ENCODE measurements around the gene SUPT5H. TPM values are rescaled to one million over a fixed set of nuclear protein-coding genes. Genes with fewer than 3 reads are reported as not detected.

SUPT5H gene
- total RNA-seq, 1 donor, result 80.7 TPM

DNA sequence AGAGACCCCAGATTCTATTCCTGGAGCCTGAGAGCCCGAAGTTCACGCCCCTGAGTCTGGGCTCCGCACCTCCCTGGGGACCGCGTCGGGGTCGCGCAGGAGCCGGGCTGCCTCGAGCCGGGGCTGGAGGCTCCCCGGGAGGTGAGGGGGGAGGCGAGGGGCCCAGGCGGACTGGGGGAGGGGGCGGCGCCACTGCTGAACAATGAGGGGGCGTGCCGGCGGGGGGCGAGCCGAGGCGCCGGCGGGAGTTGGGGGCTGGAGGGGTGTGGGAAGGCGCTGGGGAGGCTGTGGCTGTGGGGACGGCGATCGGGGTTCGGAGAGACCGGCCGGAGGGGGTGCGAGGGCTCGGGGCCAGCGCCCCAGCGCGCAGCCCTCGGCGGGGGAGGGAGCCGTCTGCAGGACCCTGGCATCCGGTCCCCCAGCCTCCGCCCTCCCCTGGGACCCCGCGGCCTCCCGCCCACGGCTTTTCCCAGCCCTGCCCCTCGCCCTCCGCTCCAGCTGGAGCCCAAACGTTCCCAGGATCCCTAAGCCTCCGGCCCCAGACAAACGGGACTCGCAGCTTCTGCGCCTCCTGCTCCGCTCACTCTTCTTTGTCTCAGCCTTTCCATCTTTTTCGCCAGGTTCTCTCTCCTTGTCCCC is 32.0 kb upstream of the SUPT5H start:
- peak; percentile 70 for DNase-seq (ENCODE audit: low read depth)
- TF ChIP-seq, protein P1, sequence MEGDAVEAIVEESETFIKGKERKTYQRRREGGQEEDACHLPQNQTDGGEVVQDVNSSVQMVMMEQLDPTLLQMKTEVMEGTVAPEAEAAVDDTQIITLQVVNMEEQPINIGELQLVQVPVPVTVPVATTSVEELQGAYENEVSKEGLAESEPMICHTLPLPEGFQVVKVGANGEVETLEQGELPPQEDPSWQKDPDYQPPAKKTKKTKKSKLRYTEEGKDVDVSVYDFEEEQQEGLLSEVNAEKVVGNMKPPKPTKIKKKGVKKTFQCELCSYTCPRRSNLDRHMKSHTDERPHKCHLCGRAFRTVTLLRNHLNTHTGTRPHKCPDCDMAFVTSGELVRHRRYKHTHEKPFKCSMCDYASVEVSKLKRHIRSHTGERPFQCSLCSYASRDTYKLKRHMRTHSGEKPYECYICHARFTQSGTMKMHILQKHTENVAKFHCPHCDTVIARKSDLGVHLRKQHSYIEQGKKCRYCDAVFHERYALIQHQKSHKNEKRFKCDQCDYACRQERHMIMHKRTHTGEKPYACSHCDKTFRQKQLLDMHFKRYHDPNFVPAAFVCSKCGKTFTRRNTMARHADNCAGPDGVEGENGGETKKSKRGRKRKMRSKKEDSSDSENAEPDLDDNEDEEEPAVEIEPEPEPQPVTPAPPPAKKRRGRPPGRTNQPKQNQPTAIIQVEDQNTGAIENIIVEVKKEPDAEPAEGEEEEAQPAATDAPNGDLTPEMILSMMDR (IDR thresholded peaks at IDR 0.05; ENCODE audit: insufficient read depth, low read depth, low read length), result no peak

DNA sequence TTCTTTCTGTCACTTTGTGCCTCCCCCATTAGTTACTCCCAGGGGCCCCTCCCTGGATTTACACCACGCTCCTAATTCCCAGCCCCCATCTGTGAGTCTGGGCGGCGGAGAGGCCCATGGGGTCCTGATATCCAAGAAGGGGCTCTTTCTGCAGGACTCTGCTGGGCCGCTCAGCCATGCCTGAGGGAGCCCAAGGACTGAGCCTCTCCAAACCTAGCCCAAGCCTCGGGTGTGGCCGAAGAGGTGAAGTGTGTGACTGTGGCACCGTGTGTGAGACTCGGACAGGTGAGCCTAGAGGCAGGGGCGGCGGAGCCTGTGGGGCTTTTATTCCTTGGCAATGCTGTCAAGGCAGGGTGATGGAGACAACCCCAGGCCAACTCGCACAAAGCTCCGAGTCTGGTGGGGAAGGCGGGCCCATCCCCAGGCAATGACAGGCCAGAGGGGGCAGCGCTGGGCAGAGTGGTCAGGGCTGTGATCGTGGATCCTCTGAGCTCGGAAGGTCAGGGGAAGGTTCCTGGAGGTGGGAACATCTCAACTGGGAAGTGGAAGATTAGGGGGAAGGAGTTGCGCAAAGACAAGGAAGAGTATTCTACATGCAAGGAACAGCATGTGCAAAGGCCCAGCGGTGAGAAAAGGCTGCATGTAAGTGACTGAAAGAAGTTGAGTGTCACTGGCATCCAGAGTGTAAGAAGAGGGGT is 31.3 kb upstream of the SUPT5H start:
- TF ChIP-seq, protein P1 (IDR thresholded peaks at IDR 0.05; ENCODE audit: insufficient read depth, low read depth, low read length), result peak; percentile 22
- peak overlapping the region; percentile 94 for H3K4me3 ChIP-seq (ENCODE audit: low read depth, low read length)
- peak; percentile 49 for DNase-seq (ENCODE audit: low read depth)

More for the DNA sequence above, 32.0 kb upstream of the SUPT5H start:
- peak overlapping the region; percentile 94 for H3K4me3 ChIP-seq (ENCODE audit: low read depth, low read length)

DNA sequence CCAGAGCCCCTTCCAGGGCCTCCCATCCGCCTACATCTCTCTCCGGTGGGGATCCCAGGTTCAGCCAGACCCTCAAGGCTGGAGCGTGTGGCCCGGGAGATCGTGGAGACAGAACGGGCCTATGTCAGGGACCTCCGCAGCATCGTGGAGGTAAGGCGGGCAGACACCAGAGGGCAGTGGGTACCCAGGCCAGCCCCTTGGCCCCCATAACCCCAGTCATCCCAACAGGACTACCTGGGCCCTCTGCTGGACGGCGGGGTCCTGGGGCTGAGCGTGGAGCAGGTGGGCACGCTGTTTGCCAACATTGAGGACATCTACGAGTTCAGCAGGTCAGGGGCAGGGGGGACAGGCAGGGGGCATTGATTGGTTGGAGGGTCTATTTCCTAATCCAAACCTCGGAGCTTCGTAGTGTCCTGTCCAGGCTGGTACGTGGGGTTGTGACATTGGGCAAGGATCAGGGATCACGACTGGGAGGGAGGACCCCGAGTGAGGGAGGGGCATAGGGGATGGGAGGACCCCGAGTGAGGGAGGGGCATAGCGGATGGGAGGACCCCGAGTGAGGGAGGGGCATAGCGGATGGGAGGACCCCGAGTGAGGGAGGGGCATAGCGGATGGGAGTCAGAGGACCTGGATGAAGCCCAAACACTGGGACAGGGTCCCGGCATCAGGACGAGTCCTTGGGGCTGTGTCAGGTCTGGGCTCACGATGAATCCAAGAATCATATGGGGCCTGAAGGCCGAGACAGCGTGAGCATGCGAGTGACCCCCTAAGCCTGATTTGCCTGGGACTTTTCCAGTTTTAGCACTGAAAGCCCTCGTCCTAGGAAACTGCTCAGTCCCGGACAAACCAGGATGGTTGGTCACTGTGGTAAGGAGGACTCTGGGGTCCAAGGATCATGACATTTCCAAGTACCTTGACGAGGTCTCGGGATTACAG is 30.0 kb upstream of the SUPT5H start:
- TF ChIP-seq, protein P1 (IDR thresholded peaks at IDR 0.05; ENCODE audit: insufficient read depth, low read depth, low read length), result no peak
- no peak for DNase-seq (ENCODE audit: low read depth)
- H3K4me3 ChIP-seq (ENCODE audit: low read depth, low read length), result peak overlapping the region; percentile 94

DNA sequence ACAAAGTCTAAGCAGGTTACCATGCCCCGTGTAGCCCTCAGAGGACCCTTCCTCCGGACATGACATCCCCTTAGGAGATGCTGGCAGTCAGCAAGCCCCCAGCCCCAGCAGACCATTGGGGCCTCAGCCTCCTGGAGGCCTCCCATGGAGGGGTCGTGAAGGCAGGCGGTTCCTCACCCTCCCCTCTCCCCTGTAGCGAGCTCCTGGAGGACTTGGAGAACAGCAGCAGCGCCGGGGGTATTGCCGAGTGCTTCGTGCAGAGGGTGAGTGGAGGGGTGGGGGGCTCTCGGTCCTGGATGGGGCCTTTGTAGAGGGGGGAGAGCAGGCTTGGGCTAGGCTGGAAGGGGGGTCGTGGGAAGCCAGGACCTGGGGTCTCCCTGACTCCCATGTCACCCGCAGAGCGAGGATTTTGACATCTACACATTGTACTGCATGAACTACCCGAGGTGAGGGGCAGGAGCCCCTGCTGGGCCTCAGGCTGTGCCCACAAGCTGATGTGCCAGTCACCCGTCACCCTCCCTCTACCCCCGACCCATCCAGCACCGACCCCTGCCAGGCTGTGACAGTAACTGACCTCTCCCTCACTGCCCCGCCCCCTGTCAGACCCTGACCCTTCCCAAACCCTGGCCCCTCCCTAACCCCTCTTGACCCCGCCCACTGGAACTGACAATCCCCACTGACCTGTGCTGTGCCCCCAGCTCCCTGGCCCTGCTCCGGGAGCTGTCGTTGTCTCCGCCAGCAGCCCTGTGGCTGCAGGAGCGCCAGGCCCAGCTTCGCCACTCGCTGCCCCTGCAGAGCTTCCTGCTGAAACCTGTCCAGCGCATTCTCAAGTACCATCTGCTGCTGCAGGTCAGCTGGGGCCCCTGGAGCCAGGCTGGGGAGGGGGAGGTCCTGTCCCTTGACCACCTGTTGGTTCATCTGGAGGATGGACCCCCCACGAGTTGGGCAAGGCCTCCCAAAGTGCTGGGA is 28.9 kb upstream of the SUPT5H start:
- no peak overlapping the region for H3K4me3 ChIP-seq (ENCODE audit: low read depth, low read length)
- TF ChIP-seq, protein P1 (IDR thresholded peaks at IDR 0.05; ENCODE audit: insufficient read depth, low read depth, low read length), result no peak
- DNase-seq (ENCODE audit: low read depth), result no peak

DNA sequence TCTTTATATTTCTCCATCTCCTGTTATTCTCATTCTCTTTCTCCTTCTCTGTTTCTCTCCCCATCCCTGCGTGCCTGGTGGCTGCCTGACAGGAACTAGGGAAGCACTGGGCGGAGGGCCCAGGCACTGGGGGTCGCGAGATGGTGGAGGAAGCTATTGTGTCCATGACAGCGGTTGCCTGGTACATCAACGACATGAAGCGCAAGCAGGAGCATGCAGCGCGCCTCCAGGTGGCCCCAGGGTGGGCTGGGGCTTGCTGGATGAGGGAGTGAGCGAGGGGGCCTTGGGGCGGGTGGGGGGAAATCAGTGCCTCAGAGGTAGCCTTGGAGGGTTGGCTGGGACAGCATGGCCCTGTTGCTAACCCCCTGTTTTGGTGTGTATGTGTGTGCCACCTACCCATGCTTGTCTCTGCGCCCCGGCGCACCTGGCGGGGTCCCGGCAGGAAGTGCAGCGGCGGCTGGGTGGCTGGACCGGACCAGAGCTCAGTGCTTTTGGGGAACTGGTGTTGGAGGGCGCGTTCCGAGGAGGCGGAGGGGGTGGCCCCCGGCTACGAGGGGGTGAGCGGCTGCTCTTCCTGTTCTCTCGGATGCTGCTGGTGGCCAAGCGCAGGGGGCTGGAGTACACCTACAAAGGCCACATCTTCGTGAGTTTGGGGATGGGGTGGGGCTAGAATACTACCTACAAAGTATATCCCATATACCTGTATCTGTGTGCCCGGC is 27.8 kb upstream of the SUPT5H start:
- no peak overlapping the region for H3K4me3 ChIP-seq (ENCODE audit: low read depth, low read length)
- TF ChIP-seq, protein P1 (IDR thresholded peaks at IDR 0.05; ENCODE audit: insufficient read depth, low read depth, low read length), result no peak
- DNase-seq (ENCODE audit: low read depth), result no peak
